Liver (tissue), 3 donors: ENCODE data around the gene SLX4IP.

Source experiments
- ATF3 ChIP-seq: IDR thresholded peaks from 2 replicates; pipeline ENCODE4 v1.6.1; 2016; ENCODE audit warnings: antibody characterized with exemption
- CTCF ChIP-seq: fragments of 150-350 bp; IDR thresholded peaks from 2 replicates; pipeline ENCODE4 v1.5.1; 2017; ENCODE audit warnings: improper control_type of control experiment, low read depth, low read length; ENCODE audit not compliant: missing input control
- MAX ChIP-seq: IDR thresholded peaks from 2 replicates; pipeline ENCODE4 v1.6.1; 2016; ENCODE audit warnings: antibody characterized with exemption
- NR2F2 ChIP-seq: IDR thresholded peaks from 2 replicates; pipeline ENCODE4 v1.6.1; 2016; ENCODE audit warnings: antibody characterized with exemption
- RAD21 ChIP-seq, 2 donors: IDR thresholded peaks; 2 replicates each; pipeline ENCODE4 v1.6.1; 2016; ENCODE audit warnings: antibody characterized with exemption in 2 of 2, mild to moderate bottlenecking in 2 of 2
- SP1 ChIP-seq: IDR thresholded peaks from 2 replicates; pipeline ENCODE4 v1.6.1; 2018; ENCODE audit warnings: antibody characterized with exemption, mild to moderate bottlenecking
- TAF1 ChIP-seq: conservative IDR thresholded peaks from 2 replicates; pipeline ENCODE4 v1.6.1; 2016; ENCODE audit warnings: antibody characterized with exemption, mild to moderate bottlenecking
- YY1 ChIP-seq: IDR thresholded peaks from 2 replicates; pipeline ENCODE4 v1.6.1; 2016; ENCODE audit warnings: antibody characterized with exemption, mild to moderate bottlenecking
- ZBTB33 ChIP-seq: IDR thresholded peaks from 2 replicates; pipeline ENCODE4 v1.6.1; 2016; ENCODE audit warnings: antibody characterized with exemption
- donor health status: healthy.
- donor health status: healthy.

- TF ChIP-seq CTCF (no peak), MAX (no peak), RAD21 (IDR thresholded peaks at IDR 0.05) (no peak), NR2F2 (no peak), SP1 (no peak), YY1 (no peak), ZBTB33 (no peak), ATF3 (no peak), TAF1 (no peak)
Observed at GRCh38 chr20:10475225-10475624, 40.1 kb downstream of the SLX4IP start.
